Ovary (tissue), 9 donors: ENCODE results near the gene ZNF214. TPM values are rescaled to one million over a fixed set of nuclear protein-coding genes. Genes with fewer than 3 reads are reported as not detected.

Experiments
- DNase-seq, 5 donors: peaks; one replicate each; pipeline ENCODE4 v3.0.0-alpha.2; 2019 to 2020
- H3K27ac ChIP-seq, 2 donors: fragments of 200-600 bp; one replicate each; pipeline versions ENCODE4 v1.5.1 to v1.8.0; 2019 to 2022
- H3K27me3 ChIP-seq: fragments of 200-600 bp; one replicate; pipeline ENCODE4 v1.8.0; 2022
- H3K36me3 ChIP-seq: fragments of 200-600 bp; sonication (generic); one replicate; pipeline ENCODE4 v1.5.1; 2019
- H3K4me1 ChIP-seq: one replicate; pipeline ENCODE4 v1.8.1; 2013; ENCODE audit warnings: mild to moderate bottlenecking, moderate library complexity; ENCODE audit not compliant: insufficient read depth
- H3K4me3 ChIP-seq: fragments of 200-600 bp; sonication (generic); one replicate; pipeline ENCODE4 v1.5.1; 2017
- H3K9me3 ChIP-seq, 2 donors: fragments of 200-600 bp in 1 of 2; sonication (generic) in 1 of 2; one replicate each; pipeline versions ENCODE4 v1.5.1 to v1.8.1; 2013 to 2019; ENCODE audit warnings: mild to moderate bottlenecking in 1 of 2, moderate library complexity in 1 of 2
- EP300 ChIP-seq: sonication (generic); formaldehyde crosslinking; IDR thresholded peaks from one replicate; pipeline ENCODE4 v1.6.1; 2017; ENCODE audit warnings: antibody characterized with exemption
- POLR2A ChIP-seq: fragments of 450-650 bp; IDR thresholded peaks from one replicate; pipeline ENCODE4 v1.6.1; 2017; ENCODE audit warnings: antibody characterized with exemption, mild to moderate bottlenecking, moderate library complexity
- WGBS, 3 donors: extraction: QIAGEN DNeasy Blood & Tissue Kit in 1 of 3; methylation state at CpG; one replicate each; pipeline versions ENCODE4 v1.1.5 to v1.1.7; 2013 to 2017; 5-methylcytosine and 5-hydroxymethylcytosine counted together
- intact Hi-C, 4 donors: fragments of 100-400 bp; cut with DNase I; formaldehyde crosslinking; loops; one replicate each; pipeline versions ENCODE4 v1.11.0 to v1.15.1; 2022 to 2023
- polyA plus RNA-seq, 2 donors: library from polyadenylated mRNA; stranded (reverse); fragments of 200-250 nt in 1 of 2; fragments of 350-450 nt in 1 of 2; fragmentation: Illumina TruSeq in 1 of 2; extraction: RNeasy Lipid Tissue Mini Kit (QIAGEN cat#74804) in 1 of 2; gene quantifications; one replicate each; pipeline ENCODE4 v1.2.3, GENCODE V29; 2013 to 2014
- total RNA-seq, 7 donors: library from RNA; depleted of rRNA in 2 of 7; stranded (reverse); fragments of >200 nt in 2 of 7; fragmentation: NEBNext Ultra II Directional in 3 of 7; extraction: Animal tissue kit (Norgen Biotek cat#: 25700) in 3 of 7; gene quantifications; one replicate each; pipeline versions ENCODE4 v1.1.0 to v1.2.4, GENCODE V29; 2016 to 2023
- TF ChIP-seq, protein P1 (sequence below), 3 donors: fragments of 450-650 bp in 2 of 3; fragments of 200-600 bp in 1 of 3; IDR thresholded peaks; one replicate each; pipeline versions ENCODE4 v1.5.1 to v1.8.0; 2016 to 2022; ENCODE audit warnings: antibody characterized with exemption in 3 of 3, mild to moderate bottlenecking in 1 of 3
- donor health status: DM: no; HTN: no; CAD: no; lungs with moderate emphysema.
- donor health status: DM: no; HTN: no; CAD: no.
- donor health status: Bipolar disorder and iron deficiency.
- donor health status: DM: yes; HTN: yes; CAD: no.
- donor health status: DM: no; HTN: no; CAD: no.
- donor health status: DM: yes; HTN: yes; CAD: no.

Gene ZNF214
- total and polyA plus RNA-seq, 9 donors: 3.2 to 6.8 (median 6.2) TPM

DNA sequence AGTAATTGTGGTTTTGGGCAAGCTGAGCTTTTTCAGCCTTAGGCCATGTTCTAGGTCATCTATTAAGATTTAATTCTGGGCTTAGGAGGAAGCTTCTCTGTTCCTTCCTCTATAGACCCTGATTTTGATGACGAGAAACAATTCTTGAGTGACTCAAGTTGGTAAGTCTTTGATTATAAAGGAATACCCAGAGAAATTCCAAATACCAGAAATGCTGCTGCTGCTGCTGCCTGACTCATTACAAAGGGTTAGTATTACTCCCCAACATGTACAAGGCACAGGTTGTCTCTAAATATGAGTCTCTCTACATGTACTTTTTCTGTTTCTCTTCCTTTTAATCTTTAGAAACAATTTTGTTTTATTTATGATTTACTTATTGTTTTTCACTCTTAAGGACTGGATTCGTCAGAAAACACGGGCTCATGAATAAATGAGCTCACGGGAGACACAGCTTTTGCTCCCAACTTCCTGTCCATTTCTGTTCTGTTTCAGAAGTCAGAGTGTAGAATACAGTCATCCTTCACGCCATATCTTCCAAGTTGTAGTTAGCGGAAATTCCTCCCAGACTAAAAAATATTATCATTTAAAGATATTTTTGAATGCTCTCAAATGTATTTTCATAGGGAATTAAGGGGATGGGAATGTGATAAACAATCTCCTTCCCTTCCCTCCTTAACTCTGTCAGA is 36.8 kb upstream of the ZNF214 start:
- DNase-seq: no peak
- intact Hi-C loops: no loop called here
- Histone ChIP-seq H3K36me3 (no peaks in the 10 kb centered on the region), H3K4me3 (no peak overlapping the region), H3K4me1 (no peaks in the 10 kb centered on the region), H3K27me3 (no peaks in the 10 kb centered on the region), H3K27ac (no peak overlapping the region), H3K9me3 (no peaks in the 10 kb centered on the region)
- WGBS, 3 donors: 29 to 49% (median 32%) methylated on average over 6 of the region's 6 CpGs
- TF ChIP-seq, protein P1, sequence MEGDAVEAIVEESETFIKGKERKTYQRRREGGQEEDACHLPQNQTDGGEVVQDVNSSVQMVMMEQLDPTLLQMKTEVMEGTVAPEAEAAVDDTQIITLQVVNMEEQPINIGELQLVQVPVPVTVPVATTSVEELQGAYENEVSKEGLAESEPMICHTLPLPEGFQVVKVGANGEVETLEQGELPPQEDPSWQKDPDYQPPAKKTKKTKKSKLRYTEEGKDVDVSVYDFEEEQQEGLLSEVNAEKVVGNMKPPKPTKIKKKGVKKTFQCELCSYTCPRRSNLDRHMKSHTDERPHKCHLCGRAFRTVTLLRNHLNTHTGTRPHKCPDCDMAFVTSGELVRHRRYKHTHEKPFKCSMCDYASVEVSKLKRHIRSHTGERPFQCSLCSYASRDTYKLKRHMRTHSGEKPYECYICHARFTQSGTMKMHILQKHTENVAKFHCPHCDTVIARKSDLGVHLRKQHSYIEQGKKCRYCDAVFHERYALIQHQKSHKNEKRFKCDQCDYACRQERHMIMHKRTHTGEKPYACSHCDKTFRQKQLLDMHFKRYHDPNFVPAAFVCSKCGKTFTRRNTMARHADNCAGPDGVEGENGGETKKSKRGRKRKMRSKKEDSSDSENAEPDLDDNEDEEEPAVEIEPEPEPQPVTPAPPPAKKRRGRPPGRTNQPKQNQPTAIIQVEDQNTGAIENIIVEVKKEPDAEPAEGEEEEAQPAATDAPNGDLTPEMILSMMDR (IDR thresholded peaks at IDR 0.05): no peak
- no peak for TF ChIP-seq POLR2A
- TF ChIP-seq EP300: no peak

DNA sequence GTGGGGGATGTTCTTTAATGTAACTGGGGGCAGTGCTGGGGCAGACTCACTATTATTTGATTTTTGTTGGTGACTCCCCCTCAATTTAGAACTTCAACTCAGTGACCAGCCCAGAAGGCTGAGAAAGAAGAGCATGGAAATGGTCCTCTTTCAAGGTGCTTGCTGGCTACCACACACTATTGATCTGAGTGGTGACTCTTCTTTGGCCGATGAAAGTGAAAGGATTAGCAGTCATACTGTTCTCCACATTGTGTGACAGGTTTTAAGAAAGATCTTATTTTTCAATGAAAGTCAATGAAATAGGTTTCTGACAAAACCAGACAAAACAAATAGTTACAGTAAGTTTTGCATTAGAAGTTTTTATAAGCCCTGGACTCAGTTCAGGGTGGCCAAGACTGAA is 30.0 kb upstream of the ZNF214 start:
- DNase-seq: no peak
- no peak for TF ChIP-seq POLR2A
- TF ChIP-seq, protein P1 (IDR thresholded peaks at IDR 0.05): no peak
- no peak for TF ChIP-seq EP300
- H3K36me3 ChIP-seq: no peaks in the 10 kb centered on the region
- intact Hi-C loops: no loop called here
- H3K27me3 ChIP-seq: no peaks in the 10 kb centered on the region
- H3K4me3 ChIP-seq: no peak overlapping the region
- 95 to 97% (median 96%) methylated on average over 1 of the region's 1 CpG for WGBS, 3 donors
- no peaks in the 10 kb centered on the region for H3K4me1 ChIP-seq
- no peaks in the 10 kb centered on the region for H3K9me3 ChIP-seq
- H3K27ac ChIP-seq: no peak overlapping the region

DNA sequence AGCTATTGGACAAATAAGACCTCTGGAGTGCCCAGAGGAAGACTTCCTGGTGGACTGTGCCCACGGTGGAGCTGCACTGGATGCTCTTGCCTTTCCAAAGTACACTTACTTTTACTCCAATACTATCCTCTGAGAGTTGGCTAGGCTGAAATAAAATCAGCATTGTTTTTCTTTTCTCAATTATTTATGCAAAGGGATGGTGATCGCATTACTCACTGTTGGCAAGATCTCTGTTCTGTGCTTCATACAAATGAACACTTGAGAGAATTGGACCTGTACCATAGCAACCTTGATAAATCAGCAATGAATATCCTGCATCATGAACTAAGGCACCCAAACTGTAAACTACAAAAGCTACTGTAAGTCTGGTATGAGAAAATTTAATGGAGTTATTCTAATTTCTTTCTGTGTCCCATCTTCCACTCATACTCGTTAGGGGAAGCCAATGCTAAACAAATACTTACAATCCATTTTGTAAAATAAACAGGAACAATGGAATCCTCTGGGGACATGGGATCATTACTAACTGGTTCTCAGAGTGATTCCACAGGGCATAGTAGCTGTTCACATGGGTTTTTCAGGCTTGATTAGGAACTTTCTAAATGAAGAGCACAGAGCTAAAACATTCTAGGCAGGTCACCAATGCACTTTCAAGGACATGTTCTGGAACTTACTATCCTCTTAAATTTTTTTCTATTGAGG is 26.5 kb upstream of the ZNF214 start:
- Histone ChIP-seq H3K27me3 (no peaks in the 10 kb centered on the region), H3K36me3 (no peaks in the 10 kb centered on the region), H3K4me3 (no peak overlapping the region), H3K9me3 (no peaks in the 10 kb centered on the region), H3K27ac (no peak overlapping the region), H3K4me1 (no peaks in the 10 kb centered on the region)
- DNase-seq: no peak
- intact Hi-C loops: loop anchor here in 1 of 4 donors (5.0 kb wide), 1 partner anchor 771 kb away; no protein-coding TSS in a partner anchor
- TF ChIP-seq, protein P1 (IDR thresholded peaks at IDR 0.05): no peak
- TF ChIP-seq POLR2A (no peak), EP300 (no peak)
- 15 to 22% (median 19%) methylated on average over 3 of the region's 3 CpGs for WGBS, 3 donors

DNA sequence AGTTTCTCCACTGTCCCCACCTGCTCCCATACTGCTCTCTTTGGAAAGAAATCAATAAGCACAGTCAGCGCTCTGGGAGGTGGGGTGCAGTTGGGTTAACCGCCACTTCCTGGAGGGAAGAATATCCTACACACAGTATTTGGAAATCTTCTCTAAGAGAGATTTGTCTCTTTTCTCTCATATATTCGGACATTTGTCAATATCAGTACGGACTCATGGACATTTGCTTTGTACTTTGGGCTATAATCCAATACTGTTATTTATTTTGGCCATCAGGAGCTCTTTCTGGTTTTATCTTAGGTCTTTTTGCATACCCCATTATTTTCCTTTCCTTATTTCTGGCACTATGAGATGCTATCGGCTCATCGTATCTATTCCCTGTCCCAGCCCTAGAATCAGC is 13.9 kb upstream of the ZNF214 start:
- H3K4me3 ChIP-seq: no peak overlapping the region
- intact Hi-C loops: no loop called here
- no peaks in the 10 kb centered on the region for H3K27me3 ChIP-seq
- H3K27ac ChIP-seq: no peak overlapping the region
- TF ChIP-seq, protein P1 (IDR thresholded peaks at IDR 0.05): no peak
- TF ChIP-seq EP300 (no peak), POLR2A (no peak)
- WGBS, 3 donors: 84 to 88% (median 88%) methylated on average over 6 of the region's 6 CpGs
- H3K4me1 ChIP-seq: no peaks in the 10 kb centered on the region
- no peak for DNase-seq
- H3K9me3 ChIP-seq: no peaks in the 10 kb centered on the region
- H3K36me3 ChIP-seq: no peaks in the 10 kb centered on the region
